Adipocyte (in vitro differentiated cells): ENCODE results near the gene NCF2.

Source experiments
- DNase-seq: peaks from one replicate; pipeline ENCODE4 v3.0.0-alpha.2; 2015; ENCODE audit warnings: low read depth
- H3K27me3 ChIP-seq: replicated peaks from 2 replicates; pipeline ENCODE4 v1.7.0; 2013; ENCODE audit warnings: mild to moderate bottlenecking, low read length, moderate library complexity; ENCODE audit not compliant: control insufficient read depth, insufficient read depth
- H3K36me3 ChIP-seq: 2 replicates; pipeline ENCODE4 v1.7.0; 2013; ENCODE audit warnings: low read length, mild to moderate bottlenecking, moderate library complexity; ENCODE audit not compliant: control insufficient read depth, insufficient read depth, severe bottlenecking
- H3K4me1 ChIP-seq: 2 replicates; pipeline ENCODE4 v1.7.0; 2013; ENCODE audit warnings: mild to moderate bottlenecking, low read length, moderate library complexity; ENCODE audit not compliant: control insufficient read depth, insufficient read depth
- H3K4me3 ChIP-seq: 2 replicates; pipeline ENCODE4 v1.7.0; 2013; ENCODE audit warnings: mild to moderate bottlenecking, low read length, moderate library complexity
- H3K9ac ChIP-seq: 2 replicates; pipeline ENCODE4 v1.7.0; 2013; ENCODE audit warnings: mild to moderate bottlenecking, low read length, moderate library complexity
- H3K9me3 ChIP-seq: 2 replicates; pipeline ENCODE4 v1.7.0; 2013; ENCODE audit warnings: mild to moderate bottlenecking, low read length, moderate library complexity; ENCODE audit not compliant: control insufficient read depth

Gene NCF2

DNA sequence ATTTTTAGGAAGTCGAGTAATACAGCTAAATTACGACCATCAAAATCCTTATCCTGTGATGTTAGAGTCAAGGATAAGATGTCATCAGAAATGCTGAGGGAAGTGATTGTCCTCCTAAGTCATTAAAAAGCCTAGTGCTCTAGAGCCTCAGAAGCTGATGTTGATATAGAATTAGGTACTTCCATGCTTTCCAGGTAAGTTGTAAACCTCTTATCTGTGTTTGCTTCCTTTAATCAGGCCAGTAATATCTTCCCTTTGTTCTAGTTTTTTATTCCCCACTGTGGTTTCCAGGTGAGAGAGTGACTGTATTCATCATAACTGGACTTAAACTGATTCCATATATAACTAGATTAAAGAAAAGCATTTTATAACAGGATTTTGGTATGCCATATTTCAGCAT lies 73.5 kb downstream of the NCF2 start:
- H3K9me3 ChIP-seq, result no peaks in the 10 kb centered on the region
- H3K36me3 ChIP-seq, result peaks cover 22% of the 10 kb centered on the region
- DNase-seq, result no peak
- H3K27me3 ChIP-seq, result no peaks in the 10 kb centered on the region
- H3K4me3 ChIP-seq, result no peak overlapping the region
- H3K9ac ChIP-seq, result no peak overlapping the region
- peaks cover 20% of the 10 kb centered on the region for H3K4me1 ChIP-seq

DNA sequence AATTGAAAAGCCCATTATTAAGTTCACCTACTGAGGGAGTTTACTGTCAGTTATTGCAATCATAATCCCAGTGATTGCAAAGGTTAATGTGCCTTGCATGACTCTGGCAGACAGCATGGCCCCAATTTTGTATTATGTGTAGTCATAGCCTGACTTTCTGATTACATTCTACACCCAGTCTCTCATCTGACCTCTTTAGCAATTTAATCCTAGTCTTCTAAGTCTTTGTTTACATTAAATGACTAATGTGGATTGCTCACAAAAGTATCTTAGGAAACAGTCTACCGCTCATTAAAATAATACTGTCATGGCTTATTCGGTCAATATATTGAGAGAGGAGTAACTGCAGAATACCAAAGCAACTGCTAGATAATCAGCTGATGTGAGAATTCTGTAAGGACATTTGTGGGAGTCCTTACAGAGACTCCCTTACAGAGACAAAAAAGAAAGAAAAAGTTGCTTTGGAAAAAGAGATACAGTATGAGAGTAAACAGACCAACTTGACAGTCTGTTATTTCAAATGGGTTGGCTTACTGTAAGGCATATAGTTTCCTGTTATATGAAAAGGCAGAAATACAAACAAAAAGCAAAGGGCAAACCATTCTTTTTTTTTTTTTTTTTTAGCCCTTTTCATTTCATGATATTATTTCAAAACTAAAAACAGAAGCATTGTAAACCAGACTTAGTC lies 75.1 kb downstream of the NCF2 start:
- peak overlapping the region; percentile 14 for H3K9ac ChIP-seq
- H3K27me3 ChIP-seq, result no peaks in the 10 kb centered on the region
- H3K4me1 ChIP-seq, result peaks cover 20% of the 10 kb centered on the region
- H3K36me3 ChIP-seq, result peaks cover 17% of the 10 kb centered on the region
- peak; percentile 80 for DNase-seq
- no peaks in the 10 kb centered on the region for H3K9me3 ChIP-seq
- H3K4me3 ChIP-seq, result peak overlapping the region; percentile 58

DNA sequence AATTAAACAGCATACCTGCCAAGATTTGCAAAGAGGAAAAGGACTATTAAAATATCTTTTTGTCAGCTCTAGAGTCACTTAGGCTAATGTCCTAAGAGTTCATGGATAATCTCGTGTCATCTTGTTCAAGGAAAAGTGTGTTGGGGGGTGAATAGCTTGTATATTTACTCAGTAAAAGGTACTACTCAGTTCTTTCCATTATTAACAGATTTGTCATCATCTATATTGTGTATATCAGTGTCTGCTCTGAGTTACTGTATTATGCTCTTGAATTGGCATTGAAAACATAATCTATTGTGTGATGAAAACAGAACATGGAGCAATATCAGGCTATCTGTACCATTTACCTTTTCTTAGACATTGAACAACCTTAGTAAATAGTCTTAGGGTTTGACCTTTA lies 76.0 kb downstream of the NCF2 start:
- H3K27me3 ChIP-seq, result no peaks in the 10 kb centered on the region
- H3K4me1 ChIP-seq, result peaks cover 20% of the 10 kb centered on the region
- DNase-seq, result no peak
- H3K4me3 ChIP-seq, result no peak overlapping the region
- H3K9me3 ChIP-seq, result no peaks in the 10 kb centered on the region
- H3K9ac ChIP-seq, result no peak overlapping the region
- peaks cover 14% of the 10 kb centered on the region for H3K36me3 ChIP-seq

DNA sequence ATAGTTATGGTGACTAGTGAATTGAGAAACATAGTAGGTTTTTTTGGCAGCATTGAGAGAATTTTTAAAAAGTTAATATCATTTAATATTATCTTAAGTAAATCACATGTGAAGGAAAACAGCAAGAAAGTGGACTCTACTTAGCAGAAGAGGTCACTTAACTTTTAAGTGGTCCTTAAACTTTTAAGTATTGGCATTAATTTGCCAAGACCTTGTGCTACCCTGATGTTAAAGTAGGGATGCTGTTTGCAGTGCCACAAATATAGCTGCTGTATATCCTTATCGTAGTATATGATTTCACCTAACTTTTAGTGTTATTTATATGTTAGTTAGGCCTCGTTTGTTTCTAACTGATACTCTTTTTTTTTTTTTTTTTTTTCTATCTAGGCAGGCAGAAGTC lies 77.8 kb downstream of the NCF2 start:
- H3K9ac ChIP-seq, result no peak overlapping the region
- no peak for DNase-seq
- H3K36me3 ChIP-seq, result peaks cover 7% of the 10 kb centered on the region
- peaks cover 22% of the 10 kb centered on the region for H3K4me1 ChIP-seq
- H3K9me3 ChIP-seq, result no peaks in the 10 kb centered on the region
- no peaks in the 10 kb centered on the region for H3K27me3 ChIP-seq
- H3K4me3 ChIP-seq, result no peak overlapping the region

DNA sequence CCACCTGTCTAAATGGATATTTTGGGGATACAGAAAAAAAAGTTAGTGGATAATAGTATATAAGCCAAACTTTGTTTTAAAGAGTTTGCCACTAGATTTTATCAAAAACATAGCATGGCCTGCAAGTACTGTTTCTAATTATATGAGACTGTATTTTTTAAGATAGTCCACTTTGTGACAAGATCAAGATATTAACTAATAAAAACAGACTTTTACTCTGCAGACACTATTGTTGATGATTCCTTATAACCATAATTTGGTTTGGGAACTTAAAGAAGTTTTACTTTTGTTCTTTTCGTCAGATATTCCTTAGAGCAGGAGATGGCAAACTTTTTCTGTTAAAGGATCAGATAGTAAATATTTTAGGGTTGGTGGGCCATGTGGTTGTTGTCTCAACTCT lies 81.6 kb downstream of the NCF2 start:
- Histone ChIP-seq H3K36me3 (peaks cover 2% of the 10 kb centered on the region), H3K9me3 (no peaks in the 10 kb centered on the region), H3K4me3 (no peak overlapping the region), H3K9ac (no peak overlapping the region), H3K4me1 (peaks cover 9% of the 10 kb centered on the region), H3K27me3 (no peaks in the 10 kb centered on the region)
- no peak for DNase-seq

DNA sequence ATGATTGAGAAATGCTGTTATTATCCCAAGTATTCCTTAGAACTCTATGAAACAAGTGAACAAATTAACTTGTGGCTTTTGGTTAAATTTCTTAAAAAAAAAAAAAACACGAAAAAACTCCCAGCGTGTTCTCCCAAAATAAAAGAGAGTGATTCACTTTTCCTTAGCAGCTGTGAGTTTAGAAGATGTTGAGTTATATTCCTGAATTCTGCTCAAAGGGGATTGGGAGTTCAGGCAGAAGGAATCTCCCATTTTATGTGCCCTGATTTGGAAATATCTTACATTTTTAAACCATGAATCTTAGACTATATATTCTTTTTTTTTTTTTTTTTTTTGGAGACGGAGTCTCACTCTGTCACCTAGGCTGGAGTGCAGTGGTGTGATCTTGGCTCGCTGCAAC lies 83.7 kb downstream of the NCF2 start:
- DNase-seq, result no peak
- Histone ChIP-seq H3K27me3 (no peaks in the 10 kb centered on the region), H3K4me3 (no peak overlapping the region), H3K4me1 (peaks cover 9% of the 10 kb centered on the region), H3K9me3 (no peaks in the 10 kb centered on the region), H3K9ac (no peak overlapping the region), H3K36me3 (peaks cover 2% of the 10 kb centered on the region)
